Ascending aorta (tissue), 2 donors: ENCODE measurements around the gene TRIM63. TPM values are rescaled to one million over a fixed set of nuclear protein-coding genes. Genes with fewer than 3 reads are reported as not detected.

ENCODE experiments used
- DNase-seq, 2 donors: peaks; one replicate each; pipeline ENCODE4 v3.0.0-alpha.2; 2019; ENCODE audit warnings: low spot score in 2 of 2
- H3K27ac ChIP-seq, 2 donors: fragments of 200-600 bp; sonication (generic); one replicate each; pipeline ENCODE4 v1.5.1; 2016 to 2017; ENCODE audit warnings: mild to moderate bottlenecking in 1 of 2
- H3K27me3 ChIP-seq: fragments of 200-600 bp; sonication (generic); one replicate; pipeline ENCODE4 v1.5.1; 2017
- H3K36me3 ChIP-seq, 2 donors: fragments of 200-600 bp; sonication (generic); one replicate each; pipeline ENCODE4 v1.5.1; 2016
- H3K4me1 ChIP-seq, 2 donors: fragments of 200-600 bp; sonication (generic); one replicate each; pipeline ENCODE4 v1.5.1; 2016 to 2017; ENCODE audit warnings: mild to moderate bottlenecking in 1 of 2
- H3K4me3 ChIP-seq, 2 donors: fragments of 200-600 bp; sonication (generic); one replicate each; pipeline ENCODE4 v1.5.1; 2016 to 2017; ENCODE audit warnings: mild to moderate bottlenecking in 1 of 2
- H3K9me3 ChIP-seq, 2 donors: fragments of 200-600 bp; sonication (generic); one replicate each; pipeline ENCODE4 v1.5.1; 2016
- intact Hi-C: fragments of 100-400 bp; cut with DNase I; formaldehyde crosslinking; loops from one replicate; pipeline ENCODE4 v1.15.1; 2023
- total RNA-seq: library from RNA; depleted of rRNA; stranded (reverse); fragments of >200 nt; gene quantifications from one replicate; pipeline ENCODE4 v1.1.0, GENCODE V29; 2016
- TF ChIP-seq, protein P1 (sequence below), 3 experiments: fragments of 200-600 bp in 2 of 3; fragments of 450-650 bp in 1 of 3; sonication (generic) in 2 of 3; IDR thresholded peaks; one replicate each; pipeline ENCODE4 v1.5.1; 2016 to 2019; ENCODE audit warnings: antibody characterized with exemption in 3 of 3, mild to moderate bottlenecking in 1 of 3, moderate library complexity in 1 of 3

The TRIM63 gene
- total RNA-seq, 1 donor from 2014 or later: not detected

DNA sequence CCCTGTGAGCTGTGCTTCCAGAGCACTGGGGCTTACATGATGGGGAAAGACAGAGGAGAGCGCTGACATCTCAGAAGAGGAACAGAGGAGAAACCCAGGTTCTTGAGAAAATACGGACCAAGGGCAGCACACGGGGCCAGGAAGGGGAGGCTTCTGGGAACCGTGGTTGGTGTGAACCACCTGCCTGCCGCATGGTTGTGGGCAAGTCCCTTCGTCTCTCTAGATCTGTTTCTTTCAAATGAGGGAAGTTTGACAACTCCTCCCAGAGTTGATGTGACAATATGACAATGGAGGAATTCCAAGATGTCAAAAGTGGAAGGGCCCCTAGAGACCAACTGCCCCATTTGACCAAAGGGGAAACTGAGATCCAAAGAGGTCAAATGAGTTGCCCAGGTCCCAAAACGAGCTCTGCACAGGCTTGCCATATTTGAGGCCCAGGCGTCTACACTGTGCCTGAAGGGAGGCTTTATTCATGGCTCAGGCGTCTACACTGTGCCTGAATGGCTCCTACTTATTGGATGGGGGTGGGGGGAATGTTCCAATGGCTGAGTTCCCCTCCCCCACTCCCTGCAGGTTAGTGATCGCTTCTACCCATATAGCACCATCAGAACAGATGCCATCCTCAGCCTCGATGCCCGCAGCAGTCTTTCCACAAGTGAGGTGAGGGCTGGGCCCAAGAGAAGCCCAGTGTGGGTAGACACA, 34.6 kb downstream of the TRIM63 start:
- DNase-seq: no peak
- H3K27me3 ChIP-seq: no peaks in the 10 kb centered on the region
- no peaks in the 10 kb centered on the region for H3K9me3 ChIP-seq
- peaks cover 3 to 8% of the 10 kb centered on the region in 2 donors for H3K4me1 ChIP-seq
- no peak overlapping the region for H3K27ac ChIP-seq
- TF ChIP-seq, protein P1, sequence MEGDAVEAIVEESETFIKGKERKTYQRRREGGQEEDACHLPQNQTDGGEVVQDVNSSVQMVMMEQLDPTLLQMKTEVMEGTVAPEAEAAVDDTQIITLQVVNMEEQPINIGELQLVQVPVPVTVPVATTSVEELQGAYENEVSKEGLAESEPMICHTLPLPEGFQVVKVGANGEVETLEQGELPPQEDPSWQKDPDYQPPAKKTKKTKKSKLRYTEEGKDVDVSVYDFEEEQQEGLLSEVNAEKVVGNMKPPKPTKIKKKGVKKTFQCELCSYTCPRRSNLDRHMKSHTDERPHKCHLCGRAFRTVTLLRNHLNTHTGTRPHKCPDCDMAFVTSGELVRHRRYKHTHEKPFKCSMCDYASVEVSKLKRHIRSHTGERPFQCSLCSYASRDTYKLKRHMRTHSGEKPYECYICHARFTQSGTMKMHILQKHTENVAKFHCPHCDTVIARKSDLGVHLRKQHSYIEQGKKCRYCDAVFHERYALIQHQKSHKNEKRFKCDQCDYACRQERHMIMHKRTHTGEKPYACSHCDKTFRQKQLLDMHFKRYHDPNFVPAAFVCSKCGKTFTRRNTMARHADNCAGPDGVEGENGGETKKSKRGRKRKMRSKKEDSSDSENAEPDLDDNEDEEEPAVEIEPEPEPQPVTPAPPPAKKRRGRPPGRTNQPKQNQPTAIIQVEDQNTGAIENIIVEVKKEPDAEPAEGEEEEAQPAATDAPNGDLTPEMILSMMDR (IDR thresholded peaks at IDR 0.05): no peak
- intact Hi-C loops: no loop called here
- H3K4me3 ChIP-seq: no peak overlapping the region
- H3K36me3 ChIP-seq: no peaks in the 10 kb centered on the region

DNA sequence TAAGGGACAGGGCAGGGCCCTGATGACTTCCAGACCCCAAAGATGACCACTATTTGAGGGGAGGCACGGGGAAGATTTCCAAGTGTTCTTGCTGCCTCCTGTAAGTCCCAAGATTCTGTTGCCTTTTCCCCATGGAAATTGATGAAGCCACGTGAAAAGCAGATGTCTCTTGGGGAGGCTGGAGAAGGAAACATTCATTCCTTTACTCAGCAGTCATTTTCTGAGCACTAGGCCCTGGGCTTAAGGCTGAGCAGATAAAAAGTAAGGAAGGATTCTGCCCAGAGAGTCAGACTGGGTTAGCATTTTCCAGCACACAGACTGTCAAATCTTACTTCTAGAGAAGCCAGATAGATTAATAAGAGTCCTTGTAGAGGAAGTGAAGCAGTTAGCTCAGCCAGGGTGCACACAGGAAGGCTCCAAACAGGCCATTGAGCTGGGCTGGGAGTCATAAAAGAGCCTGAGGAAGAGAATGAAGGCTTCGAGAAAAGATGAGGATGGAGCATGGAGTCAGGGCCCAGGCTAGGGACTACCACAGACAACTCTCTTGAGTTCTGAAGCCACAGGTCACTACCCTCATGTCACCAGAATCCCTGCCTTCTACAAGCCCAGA, 35.7 kb downstream of the TRIM63 start:
- TF ChIP-seq, protein P1 (IDR thresholded peaks at IDR 0.05): no peak
- intact Hi-C loops: no loop called here
- Histone ChIP-seq H3K4me3 (no peak overlapping the region), H3K27ac (no peak overlapping the region), H3K27me3 (no peaks in the 10 kb centered on the region), H3K9me3 (no peaks in the 10 kb centered on the region), H3K36me3 (no peaks in the 10 kb centered on the region), H3K4me1 (peaks cover 3 to 8% of the 10 kb centered on the region in 2 donors)
- no peak for DNase-seq

DNA sequence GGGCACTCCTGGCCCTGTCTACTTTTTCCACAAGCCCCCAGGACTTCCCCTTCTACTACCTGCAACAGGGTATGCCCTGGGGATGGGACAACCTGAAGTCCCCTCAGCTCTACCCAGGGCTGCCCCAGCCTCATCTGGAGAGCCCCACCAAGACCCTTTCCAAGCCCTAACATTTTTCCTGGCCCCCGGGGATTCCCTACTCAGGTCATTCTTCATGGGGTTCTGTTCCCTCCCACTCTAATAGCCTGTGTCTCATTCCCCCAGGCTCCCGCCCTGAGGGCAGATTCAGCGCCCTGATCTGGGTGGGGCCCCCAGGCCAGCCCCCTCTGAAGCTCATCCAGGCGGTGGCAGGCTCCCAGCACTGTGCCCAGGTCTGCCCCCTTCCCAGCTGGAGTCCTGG, 36.2 kb downstream of the TRIM63 start:
- intact Hi-C loops: no loop called here
- TF ChIP-seq, protein P1 (IDR thresholded peaks at IDR 0.05): no peak

DNA sequence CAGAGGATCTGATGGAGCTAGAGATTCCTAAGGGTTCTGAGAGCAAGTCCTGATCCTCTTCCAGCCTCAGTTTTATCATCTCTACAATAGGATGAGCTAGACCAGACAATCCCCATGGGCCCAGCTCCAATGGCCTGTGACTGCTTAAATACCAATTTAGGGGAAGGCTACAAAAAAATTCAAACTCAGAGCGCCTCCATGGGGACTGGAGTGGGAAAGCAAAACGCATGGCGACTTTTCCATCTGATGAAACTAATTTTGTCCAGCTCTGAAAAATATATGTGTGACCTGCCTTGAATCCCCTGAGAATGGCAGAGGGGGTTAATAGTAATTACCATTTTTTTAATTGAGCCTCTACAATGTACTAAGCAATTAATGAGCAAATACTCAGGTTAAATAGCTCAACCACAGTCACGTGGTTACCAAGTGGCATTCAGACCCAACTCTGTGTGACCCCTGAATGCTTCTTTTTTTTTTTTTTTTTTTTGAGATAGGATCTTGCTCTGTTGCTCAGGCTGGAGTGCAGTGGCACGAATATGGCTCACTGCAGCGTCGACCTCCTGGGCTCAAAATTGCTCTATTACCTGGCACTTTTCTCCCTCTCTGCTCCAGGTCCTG, 37.5 kb downstream of the TRIM63 start:
- TF ChIP-seq, protein P1 (IDR thresholded peaks at IDR 0.05): no peak
- intact Hi-C loops: no loop called here
- Histone ChIP-seq H3K4me1 (peaks cover 1 to 3% of the 10 kb centered on the region in 2 donors), H3K27me3 (no peaks in the 10 kb centered on the region), H3K36me3 (no peaks in the 10 kb centered on the region), H3K9me3 (no peaks in the 10 kb centered on the region), H3K4me3 (no peak overlapping the region), H3K27ac (no peak overlapping the region)
- no peak for DNase-seq

More for the DNA sequence above, 36.2 kb downstream of the TRIM63 start:
- Histone ChIP-seq H3K4me1 (peaks cover 3 to 6% of the 10 kb centered on the region in 2 donors), H3K27ac (no peak overlapping the region), H3K4me3 (no peak overlapping the region), H3K36me3 (no peaks in the 10 kb centered on the region), H3K9me3 (no peaks in the 10 kb centered on the region), H3K27me3 (no peaks in the 10 kb centered on the region)
- no peak for DNase-seq

DNA sequence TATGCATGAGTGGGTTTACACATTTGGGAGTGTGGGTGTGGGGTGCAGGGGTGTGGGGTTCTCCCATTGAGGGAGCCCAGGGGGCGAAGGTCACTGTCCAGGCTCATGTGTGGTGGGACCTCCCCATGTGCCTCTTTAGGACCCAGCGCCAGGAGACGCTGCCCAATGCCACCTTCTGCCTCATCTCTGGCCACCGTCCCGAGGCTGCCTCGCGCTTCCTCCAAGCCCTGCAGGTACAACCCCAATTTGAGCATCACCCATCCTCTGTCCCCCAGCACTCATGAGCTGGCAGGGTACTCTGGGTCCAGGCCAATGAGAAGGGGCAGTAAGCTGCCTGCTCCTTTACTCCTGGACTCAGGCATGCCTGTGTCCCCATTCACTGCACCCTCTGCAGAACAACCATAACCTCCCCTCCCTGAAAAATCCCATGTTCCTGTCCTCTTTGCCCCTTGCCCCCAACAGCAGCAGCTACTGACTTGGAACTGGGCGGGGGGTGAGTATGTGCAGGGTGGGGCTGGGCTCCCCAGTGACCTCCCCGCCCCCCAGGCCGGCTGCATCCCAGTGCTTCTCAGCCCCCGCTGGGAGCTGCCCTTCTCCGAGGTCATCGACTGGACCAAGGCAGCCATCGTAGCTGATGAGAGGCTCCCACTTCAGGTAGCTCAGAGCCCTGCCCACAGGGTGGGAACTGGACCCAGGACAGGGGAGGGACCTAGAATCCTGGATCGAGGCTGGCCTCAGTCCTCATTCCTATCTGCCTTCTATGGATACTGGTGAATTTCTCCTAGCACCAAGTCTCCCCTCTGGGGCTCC, 38.2 kb downstream of the TRIM63 start:
- intact Hi-C loops: no loop called here
- no peak overlapping the region for H3K4me3 ChIP-seq
- TF ChIP-seq, protein P1 (IDR thresholded peaks at IDR 0.05): no peak
- DNase-seq: no peak
- no peaks in the 10 kb centered on the region for H3K27me3 ChIP-seq
- no peaks in the 10 kb centered on the region for H3K36me3 ChIP-seq
- H3K4me1 ChIP-seq: no peaks in the 10 kb centered on the region
- H3K27ac ChIP-seq: no peak overlapping the region
- H3K9me3 ChIP-seq: no peaks in the 10 kb centered on the region
